AG09319 (cell line): ENCODE results near the gene GJA10.
"Not testable (repeated sequence)": the region's sequence is repeated elsewhere in the genome, so short reads cannot be mapped to it uniquely, and the experiment has no call there.

Experiments
- DNase-seq: peaks from one replicate; pipeline ENCODE4 v3.0.0-alpha.2; 2010; ENCODE audit warnings: low read depth; ENCODE audit errors: extremely low read depth
- TF ChIP-seq, protein P1 (sequence below): IDR thresholded peaks from 2 replicates; pipeline ENCODE4 v1.5.1; 2011; ENCODE audit warnings: low read depth, mild to moderate bottlenecking, inconsistent platforms, low read length, moderate library complexity

The GJA10 gene

DNA sequence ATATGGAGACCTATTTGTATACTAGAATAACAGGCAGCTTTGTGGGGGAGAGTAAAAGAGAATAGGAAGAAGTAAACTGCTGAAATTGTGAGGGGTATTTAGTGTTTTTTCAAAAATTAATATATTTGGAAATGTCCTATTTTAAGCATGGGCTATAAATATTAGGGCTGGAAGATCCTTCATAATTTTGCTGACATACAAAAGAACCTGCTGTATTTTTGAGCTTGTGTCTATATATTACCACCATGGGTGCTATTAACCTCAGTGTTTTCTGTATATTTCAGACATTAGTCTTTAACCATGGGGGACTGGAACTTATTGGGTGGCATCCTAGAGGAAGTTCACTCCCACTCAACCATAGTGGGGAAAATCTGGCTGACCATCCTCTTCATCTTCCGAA, at the start of gene GJA10:
Gene GJA10 (plus strand): TSS at position 301 of the 400 bp plus-strand sequence. CDS start 0 bp downstream, at position 301.
- TF ChIP-seq, protein P1, sequence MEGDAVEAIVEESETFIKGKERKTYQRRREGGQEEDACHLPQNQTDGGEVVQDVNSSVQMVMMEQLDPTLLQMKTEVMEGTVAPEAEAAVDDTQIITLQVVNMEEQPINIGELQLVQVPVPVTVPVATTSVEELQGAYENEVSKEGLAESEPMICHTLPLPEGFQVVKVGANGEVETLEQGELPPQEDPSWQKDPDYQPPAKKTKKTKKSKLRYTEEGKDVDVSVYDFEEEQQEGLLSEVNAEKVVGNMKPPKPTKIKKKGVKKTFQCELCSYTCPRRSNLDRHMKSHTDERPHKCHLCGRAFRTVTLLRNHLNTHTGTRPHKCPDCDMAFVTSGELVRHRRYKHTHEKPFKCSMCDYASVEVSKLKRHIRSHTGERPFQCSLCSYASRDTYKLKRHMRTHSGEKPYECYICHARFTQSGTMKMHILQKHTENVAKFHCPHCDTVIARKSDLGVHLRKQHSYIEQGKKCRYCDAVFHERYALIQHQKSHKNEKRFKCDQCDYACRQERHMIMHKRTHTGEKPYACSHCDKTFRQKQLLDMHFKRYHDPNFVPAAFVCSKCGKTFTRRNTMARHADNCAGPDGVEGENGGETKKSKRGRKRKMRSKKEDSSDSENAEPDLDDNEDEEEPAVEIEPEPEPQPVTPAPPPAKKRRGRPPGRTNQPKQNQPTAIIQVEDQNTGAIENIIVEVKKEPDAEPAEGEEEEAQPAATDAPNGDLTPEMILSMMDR: no peak
- no peak for DNase-seq

DNA sequence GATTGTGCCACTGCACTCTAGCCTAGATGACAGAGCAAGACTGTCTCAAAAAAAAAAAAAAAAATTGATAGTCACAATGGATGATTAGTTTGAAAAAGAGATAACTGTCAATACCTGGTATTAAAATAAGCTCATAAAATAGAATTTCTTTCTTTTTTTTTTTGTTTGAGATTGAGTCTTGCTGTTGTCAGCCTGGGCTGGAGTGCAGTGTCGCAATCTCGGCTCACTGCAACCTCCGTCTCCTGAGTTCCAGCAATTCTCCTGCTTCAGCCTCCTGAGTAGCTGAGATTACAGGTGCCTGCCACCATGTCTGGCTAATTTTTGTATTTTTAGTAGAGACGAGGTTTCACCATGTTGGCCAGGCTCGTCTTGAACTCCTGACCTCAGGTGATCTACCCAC, 46.8 kb upstream of the GJA10 start:
- not testable (repeated sequence) for DNase-seq

DNA sequence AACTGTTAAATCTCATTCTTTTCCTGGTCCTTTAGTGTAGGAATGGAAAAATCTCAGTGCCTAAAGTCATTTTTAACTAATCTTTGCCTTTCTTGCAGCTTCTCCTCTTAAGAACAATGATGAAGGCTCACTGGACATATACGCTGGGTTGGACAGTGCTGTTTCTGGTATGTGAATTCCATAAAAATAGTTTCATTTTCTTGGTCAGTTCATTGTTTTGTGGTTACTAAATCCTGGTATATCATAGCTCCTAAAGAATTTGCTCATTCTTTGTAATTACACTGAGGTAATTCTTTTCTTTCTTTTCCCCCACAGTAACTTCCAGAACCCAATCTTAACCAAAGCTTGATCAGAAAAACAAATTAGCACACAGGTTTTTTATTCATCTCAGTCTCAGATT, 41.2 kb upstream of the GJA10 start:
- TF ChIP-seq, protein P1: no peak
- no peak for DNase-seq

DNA sequence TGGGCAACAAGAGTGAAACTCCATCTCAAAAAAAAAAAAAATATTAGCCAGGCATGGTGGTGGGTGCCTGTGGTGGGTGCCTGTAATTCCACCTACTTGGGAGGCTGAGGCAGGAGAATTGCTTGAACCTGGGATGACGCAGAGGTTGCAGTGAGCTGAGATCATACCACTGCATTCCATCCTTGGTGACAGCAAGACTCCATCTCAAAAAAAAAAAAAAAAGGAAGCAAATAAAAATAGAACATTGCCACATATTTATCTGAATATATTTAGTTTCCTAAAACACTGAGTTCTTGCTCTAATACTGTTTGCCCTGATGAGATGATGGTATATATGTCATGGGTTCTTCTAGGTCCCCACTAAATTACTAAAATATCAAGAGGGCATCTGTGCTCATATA, 36.2 kb upstream of the GJA10 start:
- TF ChIP-seq, protein P1: no peak
- DNase-seq: no peak

DNA sequence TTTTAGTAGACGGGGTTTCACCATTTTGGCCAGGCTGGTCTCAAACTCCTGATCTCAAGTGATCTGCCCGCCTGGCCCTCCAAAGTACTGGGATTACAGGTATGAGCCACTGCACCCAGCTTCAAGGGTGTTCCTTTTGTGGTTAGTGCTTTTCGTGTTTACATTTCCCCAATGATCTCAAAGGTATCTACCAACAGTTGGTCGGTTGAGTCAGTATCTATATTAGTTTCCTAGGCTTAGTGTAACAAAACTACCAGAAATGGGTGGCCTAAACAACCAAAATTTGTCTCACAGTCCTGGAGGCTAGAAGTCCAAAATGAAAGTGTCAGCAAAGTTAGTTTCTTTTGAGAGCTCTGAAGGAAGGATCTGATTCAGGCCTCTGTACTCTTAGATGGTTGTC, 34.5 kb upstream of the GJA10 start:
- TF ChIP-seq, protein P1: no peak
- DNase-seq: no peak

DNA sequence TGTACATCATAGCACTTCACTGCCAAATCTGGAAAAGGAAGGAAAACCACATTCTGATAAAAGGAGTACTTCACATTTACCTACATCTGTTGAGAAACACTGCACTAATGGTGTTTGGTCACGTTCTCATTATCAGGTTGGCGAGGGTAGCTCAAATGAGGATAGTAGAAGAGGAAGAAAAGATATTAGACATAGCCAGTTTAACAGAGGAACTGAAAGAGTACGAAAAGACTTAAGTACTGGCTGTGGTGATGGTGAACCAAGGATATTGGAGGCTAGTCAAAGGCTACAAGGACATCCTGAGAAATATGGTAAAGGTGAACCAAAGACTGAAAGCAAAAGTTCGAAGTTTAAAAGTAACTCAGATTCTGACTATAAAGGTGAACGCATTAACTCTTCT, 32.0 kb upstream of the GJA10 start:
- no peak for DNase-seq
- TF ChIP-seq, protein P1: no peak

DNA sequence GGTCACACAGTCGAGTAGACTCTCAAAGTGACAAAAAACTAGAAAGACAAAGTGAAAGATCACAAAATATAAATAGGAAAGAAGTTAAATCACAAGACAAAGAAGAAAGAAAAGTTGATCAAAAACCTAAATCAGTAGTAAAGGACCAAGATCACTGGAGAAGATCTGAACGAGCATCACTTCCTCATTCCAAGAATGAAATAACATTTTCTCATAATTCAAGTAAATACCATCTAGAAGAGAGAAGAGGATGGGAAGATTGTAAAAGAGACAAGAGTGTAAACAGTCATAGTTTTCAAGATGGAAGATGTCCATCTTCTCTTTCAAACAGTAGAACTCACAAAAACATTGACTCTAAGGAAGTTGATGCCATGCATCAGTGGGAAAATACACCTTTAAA, 31.6 kb upstream of the GJA10 start:
- no peak for DNase-seq
- TF ChIP-seq, protein P1: no peak

DNA sequence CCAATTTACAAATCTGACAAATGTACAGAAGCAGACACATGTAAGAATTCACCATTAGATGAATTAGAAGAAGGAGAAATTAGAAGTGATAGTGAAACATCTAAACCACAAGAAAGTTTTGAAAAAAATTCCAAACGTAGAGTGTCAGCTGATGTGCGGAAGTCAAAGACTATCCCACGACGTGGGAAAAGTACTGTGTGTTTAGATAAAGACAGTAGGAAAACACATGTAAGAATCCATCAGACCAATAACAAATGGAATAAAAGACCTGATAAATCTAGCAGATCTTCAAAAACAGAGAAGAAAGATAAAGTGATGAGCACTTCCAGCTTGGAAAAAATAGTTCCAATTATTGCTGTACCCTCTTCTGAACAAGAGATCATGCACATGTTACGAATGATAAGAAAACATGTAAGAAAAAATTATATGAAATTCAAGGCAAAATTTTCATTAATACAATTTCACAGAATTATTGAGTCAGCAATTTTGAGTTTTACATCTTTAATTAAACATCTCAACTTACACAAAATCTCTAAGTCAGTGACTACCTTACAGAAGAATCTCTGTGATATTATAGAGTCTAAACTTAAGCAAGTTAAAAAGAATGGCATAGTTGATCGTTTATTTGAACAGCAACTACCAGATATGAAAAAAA, 28.1 kb upstream of the GJA10 start:
- TF ChIP-seq, protein P1: no peak
- no peak for DNase-seq
